B cell (primary cell): Measurements from ENCODE around the gene VPS26A. TPM values are rescaled to one million over a fixed set of nuclear protein-coding genes. Genes with fewer than 3 reads are reported as not detected.

ENCODE experiments used
- ATAC-seq: fragments of 200-7000 bp; cut with Tn5 transposase; one replicate; pipeline ENCODE4 v1.10.0; 2021; ENCODE audit warnings: low read depth, mild to moderate bottlenecking, moderate number of reproducible peaks, moderate library complexity
- CTCF ChIA-PET: fragments of 350-600 bp; sonication (Branson Sonifier 250); formaldehyde crosslinking; loops from one replicate; lab custom pipeline; 2021; ENCODE audit warnings: antibody characterized with exemption, inconsistent platforms; lab: Charles Lee
- POLR2A ChIA-PET: fragments of 350-600 bp; sonication (Branson Sonifier 250); formaldehyde crosslinking; loops from one replicate; lab custom pipeline; 2021; ENCODE audit warnings: antibody characterized with exemption; lab: Charles Lee
- DNase-seq: peaks from one replicate; pipeline ENCODE4 v3.0.0; 2013
- H2AFZ ChIP-seq: 2 replicates; pipeline ENCODE4 v1.6.1; 2012; ENCODE audit warnings: mild to moderate bottlenecking, low read depth, low read length; ENCODE audit not compliant: insufficient read depth, poor library complexity, severe bottlenecking
- H3K27ac ChIP-seq, 2 donors: 1 replicate in 1 of 2; 2 replicates in 1 of 2; pipeline ENCODE4 v1.5.1; 2012 to 2013; ENCODE audit warnings: low read length in 2 of 2, mild to moderate bottlenecking in 2 of 2, moderate library complexity in 1 of 2
- H3K27me3 ChIP-seq, 4 experiments: fragments of 200-600 bp in 1 of 4; sonication (generic) in 1 of 4; replicated peaks in 1 of 4; 1 replicate in 2 of 4; 2 replicates in 2 of 4; pipeline versions ENCODE4 v1.6.1 to v1.7.0; 2013 to 2016; ENCODE audit warnings: low read length in 3 of 4, mild to moderate bottlenecking in 2 of 4, mixed read lengths in 1 of 4, moderate library complexity in 1 of 4; ENCODE audit not compliant: insufficient read depth in 4 of 4, control insufficient read depth in 3 of 4; ENCODE audit errors: control extremely low read depth in 1 of 4
- H3K36me3 ChIP-seq, 2 experiments: replicated peaks in 1 of 2; 1 replicate in 1 of 2; 2 replicates in 1 of 2; pipeline versions ENCODE4 v1.6.1 to v1.7.1; 2013; ENCODE audit warnings: low read length in 1 of 2; ENCODE audit not compliant: insufficient read depth in 2 of 2, control insufficient read depth in 1 of 2; ENCODE audit errors: control extremely low read depth in 1 of 2, extremely low read depth in 1 of 2
- H3K4me1 ChIP-seq, 2 donors: fragments of 200-600 bp in 1 of 2; sonication (generic) in 1 of 2; 1 replicate in 1 of 2; 2 replicates in 1 of 2; pipeline versions ENCODE4 v1.5.1 to v1.6.1; 2013 to 2017; ENCODE audit warnings: low read length in 2 of 2; ENCODE audit not compliant: control insufficient read depth in 2 of 2, insufficient read depth in 2 of 2
- H3K4me2 ChIP-seq: replicated peaks from 2 replicates; pipeline ENCODE3; 2012; ENCODE audit warnings: mild to moderate bottlenecking, low read depth, low read length; ENCODE audit not compliant: poor library complexity, severe bottlenecking
- H3K4me3 ChIP-seq, 5 experiments: fragments of 200-600 bp in 1 of 5; sonication (generic) in 1 of 5; 1 replicate in 3 of 5; 2 replicates in 2 of 5; pipeline versions ENCODE4 v1.5.1 to v1.7.0; 2011 to 2016; ENCODE audit warnings: low read length in 4 of 5, mild to moderate bottlenecking in 4 of 5, low read depth in 2 of 5, control low read depth in 1 of 5, moderate library complexity in 1 of 5; ENCODE audit not compliant: insufficient read depth in 1 of 5; ENCODE audit errors: control extremely low read depth in 1 of 5, extremely low read depth in 1 of 5
- H3K79me2 ChIP-seq: fragments of 200-600 bp; sonication (generic); one replicate; pipeline ENCODE4 v1.6.0; 2016; ENCODE audit warnings: low read length; ENCODE audit not compliant: control insufficient read depth, insufficient read depth
- H3K9ac ChIP-seq: fragments of 200-600 bp; sonication (generic); 2 replicates; pipeline ENCODE4 v1.6.1; 2017; ENCODE audit warnings: mild to moderate bottlenecking, low read length, moderate library complexity
- H3K9me3 ChIP-seq, 3 donors: one replicate each; pipeline versions ENCODE4 v1.6.1 to v1.7.1; 2013; ENCODE audit warnings: low read length in 2 of 3; ENCODE audit not compliant: control insufficient read depth in 2 of 3, insufficient read depth in 1 of 3; ENCODE audit errors: control extremely low read depth in 1 of 3
- H4K20me1 ChIP-seq: 2 replicates; pipeline ENCODE4 v1.6.0; 2012; ENCODE audit warnings: mild to moderate bottlenecking, low read length; ENCODE audit not compliant: insufficient read depth, control insufficient read depth, poor library complexity, severe bottlenecking
- H3K27ac Mint-ChIP-seq: one replicate; pipeline ENCODE4 v1.8.0; 2021; ENCODE audit warnings: mixed read lengths
- H3K27me3 Mint-ChIP-seq: one replicate; pipeline ENCODE4 v1.8.0; 2021; ENCODE audit warnings: mixed read lengths
- H3K4me1 Mint-ChIP-seq: one replicate; pipeline ENCODE4 v1.8.0; 2021; ENCODE audit warnings: mixed read lengths
- H3K4me3 Mint-ChIP-seq: one replicate; pipeline ENCODE4 v1.8.0; 2021; ENCODE audit warnings: mixed read lengths
- H3K9me3 Mint-ChIP-seq: one replicate; pipeline ENCODE4 v1.8.0; 2022; ENCODE audit warnings: mixed read lengths; ENCODE audit not compliant: insufficient read depth
- EZH2 ChIP-seq: IDR thresholded peaks from 2 replicates; pipeline ENCODE4 v1.6.1; 2012; ENCODE audit warnings: borderline replicate concordance, low read depth, mild to moderate bottlenecking, moderate library complexity, low read length; ENCODE audit not compliant: insufficient read depth, poor library complexity, severe bottlenecking
- WGBS: methylation state at CpG from one replicate; pipeline ENCODE4 v1.1.5; 2013; ENCODE audit warnings: missing lambda C conversion rate; ENCODE audit not compliant: insufficient coverage; 5-methylcytosine and 5-hydroxymethylcytosine counted together
- intact Hi-C: fragments of 100-400 bp; cut with micrococcal nuclease; formaldehyde crosslinking; loops from one replicate; pipeline ENCODE4 v1.10.0; 2022
- polyA plus RNA-seq: library from polyadenylated mRNA; depleted of rRNA; stranded (reverse); fragments of >200 nt; gene quantifications from 2 replicates; pipeline ENCODE4 v1.2.3, GENCODE V29; 2012
- total RNA-seq, 2 donors: library from RNA; stranded (reverse); fragments of 120-200 nt in 1 of 2; gene quantifications; 1 replicate in 1 of 2; 2 replicates in 1 of 2; pipeline versions ENCODE4 v1.2.3 to v1.2.4, GENCODE V29; 2013 to 2022
- TF ChIP-seq, protein P1 (sequence below): fragments of 200-600 bp; IDR thresholded peaks from one replicate; pipeline ENCODE4 v1.8.0; 2022; ENCODE audit warnings: antibody characterized with exemption, mild to moderate bottlenecking

The VPS26A gene
- total and polyA plus RNA-seq, 2 donors (not counting 1 experiment from before 2014, with no cell fraction given): 5.0 to 29.9 TPM

DNA sequence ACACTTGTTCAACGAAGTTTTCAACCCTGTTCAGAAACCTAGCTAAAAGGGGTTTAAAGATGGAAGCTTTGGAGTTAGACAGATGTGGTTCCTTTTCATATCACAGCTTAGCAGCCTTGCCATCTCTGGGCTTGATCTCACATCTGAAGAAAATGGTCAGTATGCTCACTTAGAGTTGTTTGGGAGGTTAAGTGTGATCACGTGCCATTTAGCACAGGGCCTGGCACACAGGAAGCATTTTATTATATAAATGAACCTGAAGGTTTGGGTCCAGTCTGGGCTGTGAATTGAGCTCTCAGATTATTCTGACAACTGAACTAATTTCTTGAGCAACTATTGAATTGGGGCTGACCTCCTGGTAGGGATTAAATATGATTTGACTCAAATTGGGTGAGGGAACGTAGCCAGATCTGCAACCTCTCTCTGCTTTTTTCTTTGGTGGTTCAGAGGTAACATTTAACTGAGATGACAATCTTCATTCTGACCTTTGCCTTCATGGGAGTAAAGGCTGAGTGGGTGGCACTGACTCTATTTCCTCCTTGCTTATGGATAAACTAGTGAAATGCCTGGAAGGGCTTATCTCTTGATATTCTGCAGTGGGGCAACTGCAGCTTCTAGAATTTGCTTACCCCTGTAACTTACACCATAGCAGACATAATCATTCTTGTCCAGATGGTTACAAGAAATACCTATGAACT lies 86.0 kb downstream of the VPS26A start:
- H3K9me3 ChIP-seq: no peaks in the 10 kb centered on the region
- H3K27me3 ChIP-seq: peaks cover 0 to 4% (median 0%) of the 10 kb centered on the region in 4 experiments
- H3K27me3 Mint-ChIP-seq: no peaks in the 10 kb centered on the region
- no peak overlapping the region for H3K4me3 Mint-ChIP-seq
- H3K27ac Mint-ChIP-seq: no peak overlapping the region
- ChIA-PET CTCF (no interaction called here), POLR2A (no interaction called here)
- TF ChIP-seq, protein P1, sequence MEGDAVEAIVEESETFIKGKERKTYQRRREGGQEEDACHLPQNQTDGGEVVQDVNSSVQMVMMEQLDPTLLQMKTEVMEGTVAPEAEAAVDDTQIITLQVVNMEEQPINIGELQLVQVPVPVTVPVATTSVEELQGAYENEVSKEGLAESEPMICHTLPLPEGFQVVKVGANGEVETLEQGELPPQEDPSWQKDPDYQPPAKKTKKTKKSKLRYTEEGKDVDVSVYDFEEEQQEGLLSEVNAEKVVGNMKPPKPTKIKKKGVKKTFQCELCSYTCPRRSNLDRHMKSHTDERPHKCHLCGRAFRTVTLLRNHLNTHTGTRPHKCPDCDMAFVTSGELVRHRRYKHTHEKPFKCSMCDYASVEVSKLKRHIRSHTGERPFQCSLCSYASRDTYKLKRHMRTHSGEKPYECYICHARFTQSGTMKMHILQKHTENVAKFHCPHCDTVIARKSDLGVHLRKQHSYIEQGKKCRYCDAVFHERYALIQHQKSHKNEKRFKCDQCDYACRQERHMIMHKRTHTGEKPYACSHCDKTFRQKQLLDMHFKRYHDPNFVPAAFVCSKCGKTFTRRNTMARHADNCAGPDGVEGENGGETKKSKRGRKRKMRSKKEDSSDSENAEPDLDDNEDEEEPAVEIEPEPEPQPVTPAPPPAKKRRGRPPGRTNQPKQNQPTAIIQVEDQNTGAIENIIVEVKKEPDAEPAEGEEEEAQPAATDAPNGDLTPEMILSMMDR: no peak
- TF ChIP-seq EZH2: no peak
- WGBS: 90% methylated on average over 2 of the region's 3 CpGs
- H3K9ac ChIP-seq: no peak overlapping the region
- H3K4me2 ChIP-seq: no peak overlapping the region
- no peaks in the 10 kb centered on the region for H3K9me3 Mint-ChIP-seq
- peaks cover 4% of the 10 kb centered on the region for H3K4me1 Mint-ChIP-seq
- H2AFZ ChIP-seq: no peak overlapping the region
- H3K4me1 ChIP-seq: peaks cover 0 to under 1% of the 10 kb centered on the region in 2 donors
- DNase-seq (no peak), ATAC-seq (no peak)
- no peak overlapping the region for H3K27ac ChIP-seq
- H4K20me1 ChIP-seq: no peaks in the 10 kb centered on the region
- H3K36me3 ChIP-seq: peaks cover 9 to 38% of the 10 kb centered on the region in 2 experiments
- H3K4me3 ChIP-seq: no peak overlapping the region
- intact Hi-C loops: no loop called here
- H3K79me2 ChIP-seq: no peaks in the 10 kb centered on the region

DNA sequence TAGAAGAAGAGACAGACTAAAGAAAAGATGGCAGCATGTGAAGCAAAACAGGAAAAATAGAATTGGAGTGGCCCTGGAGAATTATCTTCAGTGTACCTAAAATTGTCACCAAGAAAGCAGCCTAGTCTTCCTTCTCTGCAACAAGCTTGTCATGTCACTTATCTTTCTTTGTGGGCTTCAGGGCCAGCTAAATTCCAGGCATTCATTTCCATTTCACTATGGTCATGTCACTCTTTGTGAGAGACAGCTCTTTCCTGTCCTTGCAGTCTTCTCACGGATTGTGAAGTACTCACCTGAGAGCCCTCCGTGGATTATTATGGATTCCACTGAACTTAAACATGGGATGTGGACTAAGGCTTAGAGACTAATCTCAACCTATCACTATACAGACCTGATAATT lies 87.1 kb downstream of the VPS26A start:
- Mint-ChIP-seq H3K4me1 (peaks cover 9% of the 10 kb centered on the region), H3K4me3 (no peak overlapping the region), H3K27ac (no peak overlapping the region), H3K9me3 (no peaks in the 10 kb centered on the region), H3K27me3 (peaks cover 7% of the 10 kb centered on the region)
- Histone ChIP-seq H3K4me1 (no peaks in the 10 kb centered on the region), H4K20me1 (no peaks in the 10 kb centered on the region), H3K9ac (no peak overlapping the region), H3K9me3 (no peaks in the 10 kb centered on the region), H3K79me2 (no peaks in the 10 kb centered on the region), H3K27me3 (peaks cover 0 to 5% (median 0%) of the 10 kb centered on the region in 4 experiments), H3K4me3 (no peak overlapping the region), H2AFZ (no peak overlapping the region), H3K36me3 (peaks cover 9 to 30% of the 10 kb centered on the region in 2 experiments), H3K27ac (no peak overlapping the region), H3K4me2 (no peak overlapping the region)
- ATAC-seq (no peak), DNase-seq (no peak)
- CTCF ChIA-PET: no interaction called here
- intact Hi-C loops: no loop called here
- TF ChIP-seq EZH2: no peak
- TF ChIP-seq, protein P1: no peak
- POLR2A ChIA-PET: no interaction called here
- WGBS: no CpG with 5 or more reads among the region's 2 CpGs
